ENCODE data around the gene CCN5. TPM values are rescaled to one million over a fixed set of nuclear protein-coding genes. Genes with fewer than 3 reads are reported as not detected.

Gene CCN5
- total and polyA plus RNA-seq, 2 of the 13 experiments (the other 11 are each of a cell fraction or from before 2014, with no cell fraction given), result 0.12 TPM; not detected in 1

GRCh38 chr20:44736170-44737021 is 21.2 kb downstream of the CCN5 start (continued):
- TF ChIP-seq ZNF18 (CRISPR knock-in tag; IDR thresholded peaks at IDR 0.05; ENCODE audit: insufficient replicate concordance) (no peak), ZMYM3 (CRISPR knock-in tag; IDR thresholded peaks at IDR 0.05) (peak; percentile 61; the same call in 1 of the 2 replicates), AKAP8 (CRISPR knock-in tag; IDR thresholded peaks at IDR 0.05) (no peak), POLR2G (IDR thresholded peaks at IDR 0.05; ENCODE audit: low read depth, low read length) (0 out of 2 replicates have a peak, but pooled peaks have one; percentile 30), ARID5B (CRISPR knock-in tag; IDR thresholded peaks at IDR 0.05) (peak; percentile 40; the same call in 1 of the 2 replicates), YEATS2 (CRISPR knock-in tag; IDR thresholded peaks at IDR 0.05; ENCODE audit: borderline replicate concordance) (peak; percentile 64; the same call in 1 of the 2 replicates), RBFOX2 (IDR thresholded peaks at IDR 0.05; ENCODE audit: low read depth, low read length) (no peak), TCF7L2 (IDR thresholded peaks at IDR 0.05; ENCODE audit: low read depth, low read length) (no peak), TRAFD1 (CRISPR knock-in tag; IDR thresholded peaks at IDR 0.05; ENCODE audit: borderline replicate concordance) (no peak), SRF (IDR thresholded peaks at IDR 0.05; ENCODE audit: low read depth, low read length) (no peak), ZNF263 (CRISPR knock-in tag; IDR thresholded peaks at IDR 0.05) (0 out of 2 replicates have a peak, but pooled peaks have one; percentile 26), TOPORS (CRISPR knock-in tag; IDR thresholded peaks at IDR 0.05) (no peak), HCFC1 (IDR thresholded peaks at IDR 0.05; ENCODE audit: low read depth, low read length) (peak; percentile 91), SP4 (CRISPR knock-in tag; IDR thresholded peaks at IDR 0.05) (peak; percentile 33; the same call in 1 of the 2 replicates), ATF7-NPFF (CRISPR knock-in tag; IDR thresholded peaks at IDR 0.05; ENCODE audit: low read depth) (no peak), JDP2 (CRISPR knock-in tag; IDR thresholded peaks at IDR 0.05; ENCODE audit: borderline replicate concordance) (no peak), BRD4 (CRISPR knock-in tag; IDR thresholded peaks at IDR 0.05) (no peak), CEBPB (IDR thresholded peaks at IDR 0.05; ENCODE audit: borderline replicate concordance, low read depth, low read length) (peak; percentile 83), ZNF264 (CRISPR knock-in tag; IDR thresholded peaks at IDR 0.05) (no peak)
